ENCODE data around the gene WSB2. TPM values are rescaled to one million over a fixed set of nuclear protein-coding genes. Genes with fewer than 3 reads are reported as not detected.

The WSB2 gene
- total and polyA plus RNA-seq, 9 of the 15 experiments (the other 6 are each of a cell fraction or from before 2014, with no cell fraction given), result 31.4 to 77.6 (median 52.6) TPM

GRCh38 chr12:118013283-118013682 lies 47.7 kb downstream of the WSB2 start (continued):
- TF ChIP-seq ZNF592 (IDR thresholded peaks at IDR 0.05) (peak; percentile 44; the same call in 1 of the 2 replicates), SMARCA4 (IDR thresholded peaks at IDR 0.05) (peak; percentile 70), FOXM1 (IDR thresholded peaks at IDR 0.05; ENCODE audit: low read depth) (0 out of 2 replicates have a peak, but pooled peaks have one; percentile 32), FOXM1 (CRISPR knock-in tag; IDR thresholded peaks at IDR 0.05; ENCODE audit: low read depth) (no peak), TCF3 (CRISPR knock-in tag; IDR thresholded peaks at IDR 0.05) (peak; percentile 84), HDAC3 (IDR thresholded peaks at IDR 0.05; ENCODE audit: borderline replicate concordance, partially characterized antibody) (no peak), MAFF (IDR thresholded peaks at IDR 0.05; ENCODE audit: low read length) (peak; percentile 71), FOXK2 (conservative IDR thresholded peaks at IDR 0.05 in 1 of 2, IDR thresholded peaks at IDR 0.05 in 1 of 2; ENCODE audit: low read depth in 2 of 2) (peak in 1 of 2 experiments; percentile 58; a peak in 1 of 4 replicates), ZNF274 (IDR thresholded peaks at IDR 0.05; ENCODE audit: borderline replicate concordance, low read depth, low read length) (no peak), MTA1 (IDR thresholded peaks at IDR 0.05; ENCODE audit: borderline replicate concordance) (0 out of 2 replicates have a peak, but pooled peaks have one; percentile 26), SREBF1 (IDR thresholded peaks at IDR 0.05; ENCODE audit: borderline replicate concordance, low read depth, low read length) (no peak), TEAD1 (CRISPR knock-in tag; IDR thresholded peaks at IDR 0.05) (0 out of 4 replicates have a peak, but pooled peaks of 1 of the 2 experiments have one; percentile 55)

All from K562 (cell line).